WTC11 (cell line): ENCODE data around the gene WDFY3.

Experiments used
- CBFB ChIP-seq: sonication (generic); formaldehyde crosslinking; IDR thresholded peaks from 2 replicates; pipeline ENCODE4 v1.8.1; 2022; ENCODE audit warnings: mild to moderate bottlenecking, low read depth, missing genetic modification reagents
- CREM ChIP-seq: sonication (generic); formaldehyde crosslinking; IDR thresholded peaks from 2 replicates; pipeline ENCODE4 v1.8.1; 2022; ENCODE audit warnings: mild to moderate bottlenecking, missing genetic modification reagents, moderate library complexity
- CTCF ChIP-seq: fragments of 200-600 bp; IDR thresholded peaks from 2 replicates; pipeline ENCODE4 v1.8.0; 2022; ENCODE audit warnings: antibody characterized with exemption
- ETV6 ChIP-seq: sonication (generic); formaldehyde crosslinking; IDR thresholded peaks from 2 replicates; pipeline ENCODE4 v1.8.1; 2022; ENCODE audit warnings: mild to moderate bottlenecking, missing genetic modification reagents
- JAZF1 ChIP-seq: fragments of 250-450 bp; sonication (Bioruptor Pico); IDR thresholded peaks from 2 replicates; pipeline ENCODE4 v1.9.0; 2021; ENCODE audit warnings: moderate library complexity, mild to moderate bottlenecking, inconsistent platforms
- NR2C2 ChIP-seq: sonication (generic); formaldehyde crosslinking; IDR thresholded peaks from 2 replicates; pipeline ENCODE4 v1.8.0; 2022; ENCODE audit warnings: mild to moderate bottlenecking, missing genetic modification reagents
- PREB ChIP-seq: sonication (generic); formaldehyde crosslinking; IDR thresholded peaks from 2 replicates; pipeline ENCODE4 v1.8.1; 2022; ENCODE audit warnings: mild to moderate bottlenecking, missing genetic modification reagents, moderate library complexity, borderline replicate concordance
- SMAD3 ChIP-seq: sonication (generic); formaldehyde crosslinking; IDR thresholded peaks from 2 replicates; pipeline ENCODE4 v1.8.0; 2022; ENCODE audit warnings: missing genetic modification reagents, mild to moderate bottlenecking, borderline replicate concordance
- USF1 ChIP-seq: sonication (generic); formaldehyde crosslinking; IDR thresholded peaks from 2 replicates; pipeline ENCODE4 v1.8.0; 2022; ENCODE audit warnings: mild to moderate bottlenecking, missing genetic modification reagents
- ZNF512 ChIP-seq: sonication (generic); formaldehyde crosslinking; IDR thresholded peaks from 2 replicates; pipeline ENCODE4 v1.8.1; 2022; ENCODE audit warnings: missing genetic modification reagents, borderline replicate concordance

GRCh38 chr4:84726356-84726755, 240.1 kb downstream of the WDFY3 start:
- TF ChIP-seq PREB (no peak), CREM (no peak), CBFB (no peak), CTCF (no peak), ZNF512 (CRISPR knock-in tag) (no peak), NR2C2 (CRISPR knock-in tag) (no peak), ETV6 (CRISPR knock-in tag) (no peak), JAZF1 (no peak), USF1 (CRISPR knock-in tag) (no peak), SMAD3 (CRISPR knock-in tag) (no peak)
